Glomerular visceral epithelial cell (primary cell): ENCODE results near the gene MLF1.

ENCODE experiments used
- DNase-seq: peaks from one replicate; pipeline ENCODE4 v3.0.0-alpha.2; 2016; ENCODE audit errors: extremely low spot score

The MLF1 gene

DNA sequence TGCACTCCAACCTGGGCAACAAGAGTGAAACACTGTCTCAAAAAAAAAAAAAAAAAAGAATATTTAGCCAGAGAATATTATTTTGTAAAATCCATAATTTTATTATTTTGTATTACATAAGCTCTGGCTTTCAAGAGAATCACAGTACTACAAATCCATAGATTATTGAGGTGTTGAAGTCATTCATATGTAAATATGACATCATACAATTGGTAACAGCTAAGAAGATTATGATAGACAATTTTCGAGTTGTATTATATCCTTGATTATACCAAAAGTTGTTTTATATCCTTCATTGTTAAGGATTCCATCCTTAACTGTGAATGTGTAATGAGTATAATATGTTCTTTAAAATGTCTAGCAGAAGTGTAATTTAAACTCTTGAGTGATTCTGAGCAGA is 3.7 kb downstream of the MLF1 start:
- DNase-seq, result no peak

DNA sequence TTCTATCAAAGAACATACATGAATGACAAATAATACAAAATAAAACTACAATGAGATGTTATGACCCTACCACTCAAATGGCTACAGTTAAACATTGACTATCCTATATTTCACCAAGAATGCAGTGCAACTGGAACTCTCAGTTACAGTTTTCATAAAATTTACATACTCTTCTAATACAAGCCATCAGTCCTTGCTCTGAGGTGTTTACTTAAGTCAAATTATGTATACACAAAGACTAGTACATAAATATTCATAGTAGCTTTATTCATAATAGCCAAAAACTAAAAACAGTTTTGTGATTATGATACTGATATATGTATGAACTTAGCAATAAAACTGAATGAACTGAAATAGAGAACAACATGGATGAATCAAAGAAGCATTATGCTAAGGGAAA is 19.2 kb downstream of the MLF1 start:
- DNase-seq, result no peak

DNA sequence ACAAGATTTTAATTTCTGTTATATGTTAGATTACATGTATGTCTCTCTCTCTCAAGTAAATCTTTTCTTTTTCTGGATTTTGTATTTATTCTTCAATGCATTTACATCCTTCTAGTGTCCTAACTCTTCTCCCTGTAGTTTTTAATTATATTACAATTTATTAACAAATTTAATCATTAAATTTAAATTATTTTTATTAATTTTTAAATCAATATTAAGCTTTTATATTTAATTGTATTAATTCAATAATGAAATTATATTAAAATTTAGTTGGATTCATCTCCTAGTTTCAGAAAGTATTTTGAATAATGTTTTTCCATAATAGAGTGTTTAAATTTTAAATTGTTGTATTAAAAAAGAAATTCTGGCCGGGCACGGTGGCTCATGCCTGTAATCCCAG is 29.8 kb downstream of the MLF1 start:
- DNase-seq, result no peak

DNA sequence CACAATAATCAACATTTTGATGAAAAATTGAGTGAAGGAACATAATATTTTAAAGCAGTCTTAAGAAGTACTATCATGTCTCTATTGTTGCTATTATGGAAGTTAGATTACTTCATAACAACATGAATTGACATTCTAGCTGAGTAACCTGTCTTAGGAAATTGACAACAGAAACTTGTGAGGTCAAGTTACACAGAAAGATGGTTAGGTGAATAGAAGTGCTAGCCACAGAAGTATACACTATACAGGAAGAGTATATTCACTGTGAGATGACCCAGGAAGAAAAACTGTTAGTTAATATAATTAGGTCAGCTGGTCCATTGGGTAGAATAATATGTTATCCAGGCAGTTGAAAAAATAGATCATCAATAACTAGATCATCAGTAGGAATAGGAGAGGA is 31.2 kb downstream of the MLF1 start:
- no peak for DNase-seq

DNA sequence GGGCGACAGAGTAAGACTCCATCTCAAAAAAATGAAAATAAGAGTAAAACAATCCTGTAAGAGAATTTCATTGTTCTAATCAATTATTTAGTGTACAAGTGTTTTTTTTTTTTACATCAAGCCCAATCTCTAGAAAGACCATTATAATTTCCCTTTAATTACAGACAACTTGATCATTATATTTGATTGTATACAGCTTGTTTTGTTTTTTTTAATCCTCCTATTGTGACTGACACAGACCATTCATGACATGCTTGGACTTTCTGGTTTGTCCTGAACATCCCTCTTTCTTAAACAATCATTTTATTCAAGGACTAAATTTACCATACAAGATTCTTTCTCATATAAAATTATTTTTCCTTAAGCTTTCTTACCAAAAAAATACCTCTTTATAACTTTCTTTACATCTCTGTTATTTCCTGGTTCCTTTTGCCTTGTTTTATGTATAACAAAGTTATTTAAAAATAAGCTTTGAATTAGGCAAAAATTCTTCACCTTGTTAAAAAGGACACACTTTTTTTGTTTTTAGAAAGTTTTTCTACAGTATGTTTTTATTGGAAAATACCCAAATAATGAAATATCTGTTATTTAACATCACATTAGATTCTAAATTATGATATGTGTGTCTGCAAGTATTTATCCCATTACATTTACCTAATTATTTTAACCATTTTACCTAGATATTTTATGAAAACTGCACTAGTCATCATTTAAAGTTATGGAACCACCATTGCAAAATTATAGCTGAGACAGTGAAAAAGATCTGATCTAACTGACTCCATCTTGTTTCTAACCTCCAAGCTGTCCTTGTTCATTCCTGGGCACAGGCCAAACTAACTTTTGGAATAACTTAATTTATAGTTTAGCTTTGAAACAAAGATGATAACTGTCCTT is 47.2 kb downstream of the MLF1 start:
- no peak for DNase-seq

DNA sequence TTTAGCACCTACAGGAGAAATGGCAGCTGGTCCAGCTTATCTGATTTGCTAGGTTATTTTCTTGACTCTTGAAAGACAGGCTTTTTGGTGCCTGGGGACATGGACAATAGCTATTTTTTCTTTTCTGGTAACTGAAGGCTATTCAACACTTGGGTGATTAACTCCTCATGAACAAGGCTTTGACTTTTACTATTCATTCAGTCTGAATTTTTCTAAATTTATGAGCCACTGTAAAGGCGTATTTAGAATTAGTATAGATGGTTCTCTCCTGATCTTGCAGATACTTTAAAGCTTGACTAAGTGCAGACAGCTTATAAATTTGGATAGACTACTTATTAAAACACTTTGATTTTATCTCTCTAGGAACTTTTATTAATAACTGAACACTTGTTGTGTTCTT is 54.9 kb downstream of the MLF1 start:
- DNase-seq, result no peak

DNA sequence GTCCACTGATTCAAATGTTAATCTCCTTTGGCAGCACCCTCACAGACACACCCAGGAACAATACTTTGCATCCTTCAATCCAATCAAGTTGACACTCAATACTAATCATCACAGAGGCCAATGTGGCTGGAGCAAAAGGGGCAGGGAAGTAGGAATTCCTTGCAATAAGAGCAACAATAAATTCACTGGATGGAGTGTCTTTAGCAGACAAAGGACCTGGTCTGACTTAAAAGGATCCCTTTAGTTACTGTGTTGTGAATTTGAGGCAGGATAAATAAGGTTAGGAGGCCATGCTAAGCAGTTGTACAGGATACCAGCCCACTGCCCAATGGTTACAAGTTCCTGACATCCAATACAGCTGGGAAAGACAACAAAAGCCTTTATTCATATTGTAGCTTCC is 61.0 kb downstream of the MLF1 start:
- no peak for DNase-seq

DNA sequence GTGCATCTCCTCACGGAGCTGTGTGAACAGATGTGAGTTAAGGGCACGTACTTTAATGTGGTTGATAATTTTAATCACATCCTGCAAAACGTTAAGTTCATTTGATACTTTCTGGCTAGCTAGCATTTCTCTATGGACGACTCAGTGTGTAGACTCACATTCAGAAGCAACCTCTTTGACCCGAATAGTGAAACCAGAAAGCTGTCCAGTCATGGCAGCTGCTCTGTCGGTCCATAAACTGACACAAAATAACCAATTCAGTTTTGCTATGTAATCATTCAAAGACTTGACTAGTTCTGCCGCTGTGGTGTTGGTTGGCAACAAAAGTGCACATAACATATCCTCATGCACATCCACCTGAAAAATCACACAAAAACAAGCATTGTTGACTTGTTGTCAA is 69.7 kb downstream of the MLF1 start:
- DNase-seq, result no peak

DNA sequence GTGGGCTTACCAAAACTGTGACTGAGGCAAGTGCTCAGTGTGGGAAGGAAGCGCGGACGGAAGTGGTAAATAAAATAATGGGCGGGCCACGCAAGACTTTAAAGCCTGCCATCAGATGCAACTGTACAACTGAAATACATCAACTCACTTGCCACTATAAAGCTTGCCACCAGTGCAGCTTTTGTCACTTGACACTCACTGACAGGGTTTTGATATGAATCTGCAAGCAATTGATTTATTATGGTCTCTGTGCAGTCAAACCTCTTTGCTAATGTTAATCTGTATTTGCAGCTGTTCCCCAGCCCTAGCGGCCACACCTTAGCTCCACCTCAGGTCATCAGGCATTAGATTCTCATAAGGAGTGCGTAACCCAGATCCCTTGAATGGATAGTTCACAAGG is 71.0 kb downstream of the MLF1 start:
- no peak for DNase-seq

DNA sequence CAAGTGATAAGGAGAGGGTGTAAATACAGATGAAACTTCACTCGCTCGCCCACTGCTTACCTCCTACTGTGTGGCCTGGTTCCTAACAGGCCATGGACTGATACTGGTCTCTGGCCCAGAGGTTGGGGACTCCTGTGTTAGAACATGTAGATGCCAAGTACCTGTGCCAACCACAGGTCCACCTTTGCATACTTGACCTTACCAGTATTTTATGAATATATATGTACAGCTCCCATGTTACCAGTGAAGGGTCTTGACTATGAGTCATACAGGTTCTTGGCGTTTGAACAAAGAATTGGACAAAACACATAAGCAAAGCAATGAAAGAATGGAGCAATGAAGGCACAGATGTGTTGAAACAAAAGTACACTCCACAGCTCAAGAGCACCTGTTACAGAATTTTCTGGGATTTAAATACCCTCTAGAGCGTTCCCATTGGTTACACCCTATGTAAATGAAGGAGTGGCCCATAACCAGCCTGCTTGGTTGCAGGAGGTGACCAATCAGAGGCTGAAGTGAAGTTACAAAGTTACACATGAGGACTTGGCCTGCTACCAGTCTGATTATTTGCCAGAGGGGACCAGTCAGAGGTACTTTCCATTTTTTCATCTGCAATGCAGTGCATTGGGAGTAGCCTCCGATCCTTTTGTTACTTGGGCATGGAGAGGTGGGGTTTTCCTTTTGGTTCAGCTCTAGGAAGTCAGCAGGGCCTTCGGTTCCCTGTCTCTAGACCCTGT is 71.6 kb downstream of the MLF1 start:
- DNase-seq, result no peak

DNA sequence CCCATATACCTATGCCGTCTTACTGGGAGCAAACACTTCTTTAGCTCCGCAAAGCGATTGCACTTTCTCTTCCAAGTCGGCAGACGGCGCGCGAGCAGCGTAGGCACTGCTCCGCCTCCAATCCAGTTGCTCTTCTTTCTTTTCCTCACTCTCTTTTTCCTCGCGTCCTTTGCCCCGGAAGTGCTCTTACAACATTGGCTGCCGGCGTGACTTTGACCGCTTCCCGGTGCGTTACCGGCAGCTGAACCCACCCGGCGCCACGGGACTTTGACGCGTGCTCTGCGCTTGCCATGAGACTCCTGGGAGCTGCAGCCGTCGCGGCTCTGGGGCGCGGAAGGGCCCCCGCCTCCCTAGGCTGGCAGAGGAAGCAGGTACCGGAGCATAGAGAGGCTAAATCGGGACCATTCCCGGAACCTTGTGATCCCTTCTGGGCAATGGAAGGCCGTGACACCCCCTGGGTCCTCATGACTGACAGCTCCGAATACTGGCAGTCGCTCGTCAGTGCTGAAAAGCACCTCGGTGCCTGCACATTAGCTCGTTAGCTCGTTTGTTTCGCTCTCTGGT is 73.4 kb downstream of the MLF1 start, which contains the start of gene GFM1:
Gene GFM1, plus strand, starts transcription at position 183 of the 564 bp plus-strand sequence. Its CDS starts 108 bp downstream, at position 291.
- peak; percentile 94 for DNase-seq

DNA sequence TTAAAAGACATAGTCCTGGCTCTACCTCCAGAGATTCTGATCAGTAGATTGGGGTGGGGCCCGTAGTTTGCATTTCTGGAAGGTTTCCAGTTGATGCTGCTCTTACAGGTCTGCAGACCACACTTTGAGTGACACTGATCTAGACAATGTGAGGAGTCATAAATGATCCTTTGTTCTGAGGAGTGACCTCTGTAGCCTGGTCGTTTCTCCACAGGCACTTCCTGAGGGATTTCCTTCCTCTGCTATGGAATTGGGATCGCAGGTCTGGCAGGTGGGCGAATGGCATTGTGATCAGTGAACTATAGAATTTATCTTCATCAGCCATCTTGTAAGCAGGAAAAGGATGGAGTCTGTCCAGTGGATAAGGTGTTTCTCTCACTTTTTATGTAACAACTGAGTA is 78.8 kb downstream of the MLF1 start:
- no peak for DNase-seq

DNA sequence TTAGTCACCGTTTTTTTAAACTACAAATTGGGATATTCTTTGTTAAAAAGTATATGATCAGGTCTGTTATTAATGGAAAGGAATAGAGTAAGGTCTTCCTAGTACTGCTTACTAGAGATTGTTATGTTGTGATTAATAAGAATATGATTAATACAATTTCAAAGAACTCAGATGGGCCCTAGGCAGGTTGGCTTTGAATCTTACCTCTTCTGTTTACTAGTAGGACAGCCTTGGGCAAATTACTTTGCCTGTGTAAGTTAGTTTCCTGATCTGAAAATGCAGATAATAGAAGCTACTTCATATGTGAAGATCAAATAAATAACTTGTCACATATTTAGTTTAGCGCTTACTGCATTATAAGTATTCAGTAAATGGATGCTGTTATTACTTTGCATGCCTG is 80.2 kb downstream of the MLF1 start:
- no peak for DNase-seq

DNA sequence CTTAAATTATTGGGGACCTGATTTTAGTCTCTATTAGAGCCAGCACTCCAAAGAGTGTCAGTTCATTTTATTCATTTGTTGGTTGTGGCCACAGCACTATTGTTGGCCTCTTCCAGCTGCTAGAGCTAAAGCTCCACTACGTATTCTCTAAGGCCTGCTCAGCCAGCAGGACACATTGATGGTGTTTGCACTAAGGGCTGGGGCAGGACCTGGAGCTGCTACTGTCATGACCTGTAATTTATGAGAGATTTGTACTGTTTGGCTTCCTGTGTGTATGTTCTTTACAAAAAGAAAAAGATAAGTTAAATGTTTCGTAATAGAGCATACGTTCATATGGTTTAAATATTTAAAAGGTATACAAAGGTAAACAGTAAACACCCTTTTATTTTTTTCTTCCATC is 81.5 kb downstream of the MLF1 start:
- DNase-seq, result no peak
